ENCODE results near the gene CYP4V2.

Gene CYP4V2

DNA sequence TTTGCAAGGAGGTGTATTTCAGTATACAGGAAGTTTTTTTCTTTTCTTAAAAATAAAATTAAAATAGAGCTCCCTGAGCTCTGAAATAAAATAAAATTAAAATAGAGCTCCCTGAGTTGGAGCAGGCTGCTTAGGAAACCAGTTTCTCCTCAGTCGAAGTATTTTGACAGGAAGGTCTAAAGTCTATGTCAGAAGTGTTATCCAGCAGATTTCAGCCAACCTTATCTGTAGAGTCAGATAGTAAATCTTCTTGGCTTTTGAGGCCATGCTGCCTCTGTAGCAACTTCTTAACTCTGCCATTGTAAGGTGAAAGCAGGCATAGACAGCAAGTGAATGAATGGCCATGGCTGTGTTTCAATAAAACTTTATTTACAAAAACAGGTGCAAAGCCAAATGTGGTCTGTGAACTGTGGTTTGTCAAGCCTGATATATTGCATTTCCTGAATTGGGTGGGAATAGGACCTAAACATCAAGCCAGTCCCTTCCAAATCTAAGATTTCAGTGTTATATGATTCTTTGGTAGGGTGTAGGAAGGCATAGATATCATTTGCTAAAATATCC lies 26.4 kb downstream of the CYP4V2 start:
- H3K27ac ChIP-seq: no peak overlapping the region
- TF ChIP-seq ZFX (IDR thresholded peaks at IDR 0.05): no peak
- TF ChIP-seq, protein P1, sequence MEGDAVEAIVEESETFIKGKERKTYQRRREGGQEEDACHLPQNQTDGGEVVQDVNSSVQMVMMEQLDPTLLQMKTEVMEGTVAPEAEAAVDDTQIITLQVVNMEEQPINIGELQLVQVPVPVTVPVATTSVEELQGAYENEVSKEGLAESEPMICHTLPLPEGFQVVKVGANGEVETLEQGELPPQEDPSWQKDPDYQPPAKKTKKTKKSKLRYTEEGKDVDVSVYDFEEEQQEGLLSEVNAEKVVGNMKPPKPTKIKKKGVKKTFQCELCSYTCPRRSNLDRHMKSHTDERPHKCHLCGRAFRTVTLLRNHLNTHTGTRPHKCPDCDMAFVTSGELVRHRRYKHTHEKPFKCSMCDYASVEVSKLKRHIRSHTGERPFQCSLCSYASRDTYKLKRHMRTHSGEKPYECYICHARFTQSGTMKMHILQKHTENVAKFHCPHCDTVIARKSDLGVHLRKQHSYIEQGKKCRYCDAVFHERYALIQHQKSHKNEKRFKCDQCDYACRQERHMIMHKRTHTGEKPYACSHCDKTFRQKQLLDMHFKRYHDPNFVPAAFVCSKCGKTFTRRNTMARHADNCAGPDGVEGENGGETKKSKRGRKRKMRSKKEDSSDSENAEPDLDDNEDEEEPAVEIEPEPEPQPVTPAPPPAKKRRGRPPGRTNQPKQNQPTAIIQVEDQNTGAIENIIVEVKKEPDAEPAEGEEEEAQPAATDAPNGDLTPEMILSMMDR (conservative IDR thresholded peaks at IDR 0.05): no peak

DNA sequence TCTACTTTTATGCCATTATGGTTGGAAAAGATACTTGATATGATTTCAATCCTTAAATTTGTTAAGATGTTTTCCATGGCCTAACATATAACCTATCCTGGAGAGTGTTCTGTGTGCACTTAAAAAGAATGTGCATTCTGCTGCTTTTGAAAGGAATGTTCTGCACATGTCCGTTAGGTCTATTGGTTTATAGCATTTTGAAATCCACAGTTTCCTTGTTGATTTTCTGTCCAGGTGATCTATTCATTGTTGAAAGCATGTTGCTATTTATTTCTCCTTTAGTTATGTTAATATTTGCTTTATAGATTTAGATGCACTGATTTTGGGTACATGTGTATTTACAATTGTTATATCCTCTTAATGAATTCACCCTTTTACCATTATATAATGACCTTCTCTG lies 30.3 kb downstream of the CYP4V2 start:
- H3K27ac ChIP-seq: no peak overlapping the region
- TF ChIP-seq, protein P1 (conservative IDR thresholded peaks at IDR 0.05): no peak
- TF ChIP-seq ZFX (IDR thresholded peaks at IDR 0.05): no peak

DNA sequence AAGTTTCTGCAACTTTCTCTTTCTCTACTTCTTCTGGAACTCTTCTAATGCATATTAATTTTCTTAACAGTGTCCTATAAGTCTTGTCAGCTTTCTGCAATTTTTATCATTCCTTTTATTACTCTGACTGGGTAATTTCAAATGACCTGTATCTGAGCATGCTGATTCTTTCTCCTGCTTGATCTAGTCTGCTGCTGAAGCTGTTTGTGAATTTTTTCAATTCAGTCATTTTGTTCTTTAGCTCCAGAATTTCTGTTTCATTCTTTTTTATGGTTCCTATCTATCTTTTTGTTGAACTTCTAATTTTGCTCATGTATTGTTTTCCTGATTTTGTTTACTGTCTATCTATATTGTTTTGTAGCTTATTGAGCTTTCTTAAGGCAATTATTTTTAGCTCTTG lies 34.5 kb downstream of the CYP4V2 start:
- no peak overlapping the region for H3K27ac ChIP-seq
- no peak for TF ChIP-seq ZFX (IDR thresholded peaks at IDR 0.05)
- TF ChIP-seq, protein P1 (conservative IDR thresholded peaks at IDR 0.05): no peak

DNA sequence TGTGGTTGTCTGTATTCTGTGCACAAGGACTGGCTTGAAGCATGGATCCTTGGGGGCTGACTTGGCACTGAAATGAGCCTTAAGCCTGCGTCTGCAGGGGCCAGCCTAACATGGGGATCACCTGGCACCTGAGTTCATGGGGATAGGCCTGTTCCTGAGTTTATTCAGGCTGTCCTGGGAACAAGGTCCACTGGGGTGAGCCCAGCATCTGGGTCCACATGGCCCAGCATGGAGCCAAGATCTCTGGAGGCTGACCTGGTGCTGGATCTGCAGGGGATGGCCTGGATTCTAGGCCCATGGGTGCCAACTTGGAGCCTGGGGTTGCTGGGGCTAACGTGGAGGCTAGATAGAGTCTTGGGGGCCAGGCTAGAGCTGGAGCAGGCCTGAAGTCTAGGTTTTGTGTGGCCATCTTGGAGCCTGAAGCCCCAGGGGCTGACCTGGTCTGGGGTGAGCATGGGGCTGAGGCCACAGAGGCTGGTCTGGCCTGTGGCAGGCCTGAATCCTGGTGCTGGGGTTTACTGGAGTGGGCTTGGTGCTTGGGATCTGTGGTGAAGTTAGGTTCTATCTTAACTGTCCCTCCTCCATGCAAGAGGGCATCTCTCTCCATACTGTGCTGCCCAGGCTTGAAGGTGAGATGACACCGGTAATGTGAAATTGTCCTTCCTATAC lies 35.3 kb downstream of the CYP4V2 start:
- TF ChIP-seq, protein P1 (conservative IDR thresholded peaks at IDR 0.05): no peak
- no peak for TF ChIP-seq ZFX (IDR thresholded peaks at IDR 0.05)
- peak overlapping the region; percentile 55 for H3K27ac ChIP-seq

DNA sequence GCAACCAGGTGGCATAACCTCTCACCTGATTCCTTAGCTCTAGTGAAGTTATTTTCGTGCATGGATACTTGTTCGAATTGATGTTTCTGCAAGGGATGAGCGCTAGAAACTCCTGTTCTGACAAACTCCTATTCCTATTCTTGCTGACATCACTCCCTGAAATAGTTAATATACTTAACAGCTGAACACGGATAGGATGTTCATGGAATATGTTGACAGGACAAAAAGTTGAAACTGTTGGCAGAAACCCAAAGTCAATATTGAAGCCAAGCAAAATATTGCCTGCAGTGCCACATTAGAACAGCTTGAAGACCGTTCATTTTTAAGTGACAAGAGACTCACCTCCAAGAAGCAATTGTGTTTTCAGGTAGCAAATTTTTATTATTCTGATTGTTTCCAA lies 35.9 kb downstream of the CYP4V2 start, which contains the start of gene KLKB1:
KLKB1 (plus strand) TSS at position 287 of the 400 bp plus-strand sequence. CDS start 689 bp downstream, outside the sequence.
- TF ChIP-seq, protein P1 (conservative IDR thresholded peaks at IDR 0.05): no peak
- no peak for TF ChIP-seq ZFX (IDR thresholded peaks at IDR 0.05)
- H3K27ac ChIP-seq: peak within 1 kb of the TSS; percentile 55

DNA sequence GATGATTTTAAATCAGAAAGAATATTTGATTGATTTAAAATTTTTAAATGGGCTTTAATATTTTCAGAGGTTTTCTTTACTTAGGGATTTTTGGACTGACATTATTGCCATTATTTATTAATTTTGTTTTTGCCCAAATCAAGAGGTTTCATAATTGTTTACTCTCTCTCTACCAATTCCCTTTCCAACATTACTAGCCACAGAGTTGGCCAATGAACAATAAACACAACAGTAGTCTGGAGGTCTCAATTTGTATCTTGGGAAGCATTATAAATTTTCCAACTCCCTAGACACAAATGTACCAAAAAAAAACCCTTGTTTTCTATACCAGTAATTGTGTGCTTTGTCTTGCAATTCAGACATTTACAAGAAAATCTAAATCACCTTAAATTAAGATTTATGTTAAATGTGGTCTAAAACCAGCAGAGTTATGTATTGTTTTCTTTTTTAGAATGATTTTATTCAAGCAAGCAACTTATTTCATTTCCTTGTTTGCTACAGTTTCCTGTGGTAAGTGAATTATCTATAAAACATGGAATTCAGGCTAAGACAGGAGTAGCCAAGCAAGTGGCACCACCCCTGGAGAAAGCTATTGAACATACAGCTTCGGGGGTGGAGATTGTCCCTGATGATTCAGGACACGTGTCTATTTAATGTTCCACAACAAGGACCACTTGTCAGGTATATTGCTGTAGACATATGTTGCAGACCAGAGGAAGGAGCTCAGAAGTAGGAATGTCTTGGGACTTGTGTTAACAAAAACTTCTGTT lies 36.6 kb downstream of the CYP4V2 start:
- TF ChIP-seq ZFX (IDR thresholded peaks at IDR 0.05): no peak
- TF ChIP-seq, protein P1 (conservative IDR thresholded peaks at IDR 0.05): no peak
- H3K27ac ChIP-seq: no peak overlapping the region

DNA sequence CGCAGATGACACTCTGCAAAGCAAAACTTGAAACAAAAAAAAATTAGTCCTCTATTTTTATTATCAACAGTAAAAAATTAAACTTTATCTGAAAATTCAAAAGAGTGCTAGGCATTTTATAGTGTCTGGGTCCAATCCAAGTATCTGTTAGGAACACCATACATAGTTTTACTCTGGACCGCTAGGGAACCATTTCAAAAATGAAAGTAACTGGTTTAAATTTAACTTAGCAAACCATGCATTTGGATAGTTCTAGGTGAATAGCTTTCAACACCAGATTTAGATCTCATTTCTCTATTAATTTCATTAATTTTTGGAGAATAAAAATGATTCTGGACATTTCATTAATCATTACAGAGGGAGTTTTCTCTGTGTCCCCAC lies 37.1 kb downstream of the CYP4V2 start:
- no peak overlapping the region for H3K27ac ChIP-seq
- TF ChIP-seq, protein P1 (conservative IDR thresholded peaks at IDR 0.05): no peak
- no peak for TF ChIP-seq ZFX (IDR thresholded peaks at IDR 0.05)
